GM21786 (cell line): ENCODE results near the gene NFATC2IP.
"Not testable (repeated sequence)": the region's sequence is repeated elsewhere in the genome, so short reads cannot be mapped to it uniquely, and the experiment has no call there.

ENCODE experiments used
- ATAC-seq: cut with Tn5 transposase; IDR thresholded peaks from one replicate; pipeline ENCODE4 v1.9.1; 2021; ENCODE audit not compliant: unreplicated experiment

Gene NFATC2IP

GRCh38 chr16:28990375-28991040 is 39.8 kb downstream of the NFATC2IP start:
- no peak for ATAC-seq

- ATAC-seq, result no peak
Measured at GRCh38 chr16:28991687-28992086, 41.0 kb downstream of the NFATC2IP start.

- no peak for ATAC-seq
Measured at GRCh38 chr16:28992496-28992895, 41.8 kb downstream of the NFATC2IP start.

- ATAC-seq, result no peak
Measured at GRCh38 chr16:28998837-28999236, 48.1 kb downstream of the NFATC2IP start.

GRCh38 chr16:28999577-28999976 is 48.8 kb downstream of the NFATC2IP start:
- no peak for ATAC-seq

- ATAC-seq, result no peak
Measured at GRCh38 chr16:29000019-29000418, 49.3 kb downstream of the NFATC2IP start.

GRCh38 chr16:29004496-29005139 is 53.9 kb downstream of the NFATC2IP start:
- ATAC-seq, result not testable (repeated sequence)

- no peak for ATAC-seq
Measured at GRCh38 chr16:29007730-29008593, 57.2 kb downstream of the NFATC2IP start.

- ATAC-seq, result no peak
Measured at GRCh38 chr16:29009050-29009837, 58.5 kb downstream of the NFATC2IP start.

- ATAC-seq, result no peak
Measured at GRCh38 chr16:29009838-29010166, 59.1 kb downstream of the NFATC2IP start.

GRCh38 chr16:29011112-29011511 is 60.4 kb downstream of the NFATC2IP start:
- no peak for ATAC-seq

GRCh38 chr16:29011851-29012250 is 61.1 kb downstream of the NFATC2IP start:
- no peak for ATAC-seq

- no peak for ATAC-seq
Measured at GRCh38 chr16:29012913-29013553, 62.3 kb downstream of the NFATC2IP start.

GRCh38 chr16:29014561-29015069 is 63.9 kb downstream of the NFATC2IP start:
- ATAC-seq, result no peak
